IPS-NIHi7 (cell line): Measurements from ENCODE around the gene MIA.
"Not testable (repeated sequence)": the region's sequence is repeated elsewhere in the genome, so short reads cannot be mapped to it uniquely, and the experiment has no call there.

Experiments used
- DNase-seq: peaks from one replicate; pipeline ENCODE4 v3.0.0; 2012; ENCODE audit warnings: mixed read lengths; ENCODE audit errors: extremely low spot score

The MIA gene

GRCh38 chr19:40750874-40751537 is 24.3 kb upstream of the MIA start, which contains the start of gene SNRPA:
TSS of gene SNRPA (plus strand) at chr19:40751203. CDS start at chr19:40751409, 206 bp downstream.
- DNase-seq = peak; percentile 95

- no peak for DNase-seq
Observed at GRCh38 chr19:40752257-40752781, 23.0 kb upstream of the MIA start.

- DNase-seq = no peak
Observed at GRCh38 chr19:40754611-40755247, 20.6 kb upstream of the MIA start.

- DNase-seq = no peak
Observed at GRCh38 chr19:40755248-40755624, 20.1 kb upstream of the MIA start.

GRCh38 chr19:40755791-40756190 is 19.5 kb upstream of the MIA start:
- no peak for DNase-seq

- DNase-seq = no peak
Observed at GRCh38 chr19:40756502-40757110, 18.7 kb upstream of the MIA start.

GRCh38 chr19:40758491-40758890 is 16.8 kb upstream of the MIA start:
- no peak for DNase-seq

GRCh38 chr19:40759352-40759751 is 16.0 kb upstream of the MIA start:
- DNase-seq = no peak

- DNase-seq = no peak
Observed at GRCh38 chr19:40762754-40763470, 12.4 kb upstream of the MIA start.

GRCh38 chr19:40763526-40763925 is 11.8 kb upstream of the MIA start:
- no peak for DNase-seq

GRCh38 chr19:40763963-40764362 is 11.4 kb upstream of the MIA start:
- no peak for DNase-seq

- DNase-seq = not testable (repeated sequence)
Observed at GRCh38 chr19:40766385-40766784, 8.9 kb upstream of the MIA start.

GRCh38 chr19:40768869-40769268 is 6.5 kb upstream of the MIA start:
- no peak for DNase-seq

- not testable (repeated sequence) for DNase-seq
Observed at GRCh38 chr19:40771101-40771862, 4.0 kb upstream of the MIA start.

- no peak for DNase-seq
Observed at GRCh38 chr19:40775632-40776022, 306 bp downstream of the MIA start.

- DNase-seq = no peak
Observed at GRCh38 chr19:40776364-40776763, 1.0 kb downstream of the MIA start.

GRCh38 chr19:40776932-40777644 is 1.8 kb downstream of the MIA start:
- DNase-seq = peak; percentile 83

GRCh38 chr19:40777645-40777936 is 2.3 kb downstream of the MIA start:
- no peak for DNase-seq

- peak; percentile 94 for DNase-seq
Observed at GRCh38 chr19:40777937-40778705, 2.8 kb downstream of the MIA start, which contains the start of gene RAB4B. TSS of gene RAB4B (plus strand) at chr19:40778247. CDS start at chr19:40778376, 129 bp downstream.

- DNase-seq = peak; percentile 93
Observed at GRCh38 chr19:40778706-40779284, 3.5 kb downstream of the MIA start.
